HL-60/S4 treated with retinoic acid at 250 ng/mL for 4 days and 3 days (cell line): Measurements from ENCODE around the gene TAF5L.
"Not testable (repeated sequence)": the region's sequence is repeated elsewhere in the genome, so short reads cannot be mapped to it uniquely, and the experiment has no call there.

Source experiments
- in situ Hi-C: fragments of 300-500 bp; cut with MboI; formaldehyde crosslinking; loops from 2 replicates; pipeline ENCODE4 v1.7.0; 2022; ENCODE audit warnings: low sequenced_read_pairs

Gene TAF5L

DNA sequence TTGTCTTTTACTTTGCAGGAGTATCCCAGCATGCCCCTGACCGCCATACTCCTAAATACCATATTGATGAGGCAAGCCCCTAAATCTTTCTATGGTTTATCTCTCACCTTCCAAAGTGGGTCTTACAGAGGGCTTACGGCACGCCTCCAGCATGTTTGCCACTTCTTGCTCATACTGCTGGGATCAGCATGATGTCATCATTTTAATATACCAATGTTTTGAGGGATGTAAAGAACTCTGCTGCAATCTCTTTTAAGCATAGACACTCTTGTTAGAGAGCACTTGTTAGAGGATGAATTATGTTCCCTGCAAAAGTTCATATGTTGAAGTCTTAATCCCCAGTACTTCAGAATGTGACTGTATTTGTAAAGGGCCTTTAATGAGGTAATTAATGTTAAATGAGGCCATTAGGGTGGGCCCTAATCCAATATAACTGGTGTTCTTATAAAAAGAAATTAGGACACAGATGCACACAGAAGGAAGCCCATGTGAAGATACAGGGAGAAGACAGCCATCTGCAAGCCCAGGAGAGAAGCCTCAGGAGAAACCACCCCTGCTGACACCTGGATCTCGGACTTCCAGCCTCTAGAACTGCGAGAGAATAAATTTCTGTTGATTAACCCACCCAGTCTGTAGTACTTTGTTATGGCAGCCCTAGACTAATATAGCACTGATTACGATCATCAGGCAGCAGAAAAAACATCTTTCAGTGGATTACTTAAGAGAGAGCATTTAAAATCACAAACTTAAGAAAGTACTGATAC, 51.1 kb downstream of the TAF5L start:
- in situ Hi-C loops = no loop called here

DNA sequence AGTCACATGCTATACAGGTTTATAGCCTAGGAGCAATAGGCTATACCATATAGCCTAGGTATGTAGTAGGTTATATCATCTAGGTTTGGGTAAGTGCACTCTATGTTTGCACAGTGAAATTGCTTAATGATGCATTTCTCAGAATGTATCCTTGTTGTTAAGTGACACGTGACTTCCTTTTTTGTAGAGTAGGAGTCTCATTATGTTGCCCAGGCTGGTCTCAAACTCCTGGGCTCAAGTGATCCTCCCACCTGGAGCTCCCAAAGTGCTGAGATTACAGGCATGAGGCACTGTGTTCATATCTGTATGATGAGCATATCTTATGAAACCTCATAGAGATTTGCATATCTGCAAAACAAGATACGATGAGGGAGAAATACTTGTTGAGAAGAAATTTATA, 53.6 kb downstream of the TAF5L start:
- in situ Hi-C loops = no loop called here

DNA sequence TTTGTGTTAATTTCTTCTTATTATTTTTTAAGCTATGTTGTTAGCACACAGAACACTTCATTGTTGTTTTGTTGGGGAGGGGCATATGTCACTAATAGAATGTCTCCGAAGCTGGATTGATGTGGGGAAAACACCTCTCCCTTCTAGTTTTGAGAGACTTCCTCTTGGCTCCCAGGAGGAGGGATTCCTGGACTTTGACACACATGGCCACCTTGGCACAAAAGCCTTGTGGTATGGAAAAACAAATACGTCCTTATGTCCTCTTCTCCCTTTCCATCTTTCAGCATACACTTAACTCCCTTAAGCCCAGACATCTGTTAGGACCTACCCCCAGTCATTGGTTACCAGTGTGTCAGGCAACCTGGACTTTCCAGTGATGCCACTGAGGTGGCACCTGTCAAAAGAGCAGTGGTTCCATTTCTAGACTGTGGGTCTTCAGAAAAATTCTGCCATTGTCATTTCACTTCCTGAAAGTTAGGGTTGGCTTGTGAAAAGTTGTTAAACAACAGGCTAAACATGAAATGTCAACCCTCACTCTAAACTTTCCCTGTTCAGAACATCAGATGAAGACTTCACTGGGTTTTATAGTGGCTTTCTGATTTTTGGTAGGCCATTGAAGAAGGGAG, 54.9 kb downstream of the TAF5L start:
- in situ Hi-C loops = no loop called here

DNA sequence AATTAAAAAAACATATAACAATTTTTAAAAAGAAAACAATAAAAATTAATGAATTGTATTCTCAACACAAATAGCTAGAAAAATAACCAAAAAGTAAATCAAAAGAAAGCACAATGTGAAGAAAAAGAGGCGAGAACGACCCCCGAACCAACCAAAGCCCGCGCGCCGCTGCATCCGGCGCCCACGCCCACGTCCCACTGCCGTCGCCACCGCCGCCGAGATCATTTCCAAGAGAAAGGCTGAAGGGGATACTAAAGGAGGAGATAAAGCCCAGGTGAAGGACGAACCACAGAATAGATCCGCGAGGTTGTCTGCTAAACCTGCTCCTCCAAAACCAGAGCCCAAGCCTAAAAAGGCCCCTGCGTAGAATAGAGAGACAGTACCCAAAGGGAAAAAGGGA, 55.6 kb downstream of the TAF5L start:
- in situ Hi-C loops = no loop called here

DNA sequence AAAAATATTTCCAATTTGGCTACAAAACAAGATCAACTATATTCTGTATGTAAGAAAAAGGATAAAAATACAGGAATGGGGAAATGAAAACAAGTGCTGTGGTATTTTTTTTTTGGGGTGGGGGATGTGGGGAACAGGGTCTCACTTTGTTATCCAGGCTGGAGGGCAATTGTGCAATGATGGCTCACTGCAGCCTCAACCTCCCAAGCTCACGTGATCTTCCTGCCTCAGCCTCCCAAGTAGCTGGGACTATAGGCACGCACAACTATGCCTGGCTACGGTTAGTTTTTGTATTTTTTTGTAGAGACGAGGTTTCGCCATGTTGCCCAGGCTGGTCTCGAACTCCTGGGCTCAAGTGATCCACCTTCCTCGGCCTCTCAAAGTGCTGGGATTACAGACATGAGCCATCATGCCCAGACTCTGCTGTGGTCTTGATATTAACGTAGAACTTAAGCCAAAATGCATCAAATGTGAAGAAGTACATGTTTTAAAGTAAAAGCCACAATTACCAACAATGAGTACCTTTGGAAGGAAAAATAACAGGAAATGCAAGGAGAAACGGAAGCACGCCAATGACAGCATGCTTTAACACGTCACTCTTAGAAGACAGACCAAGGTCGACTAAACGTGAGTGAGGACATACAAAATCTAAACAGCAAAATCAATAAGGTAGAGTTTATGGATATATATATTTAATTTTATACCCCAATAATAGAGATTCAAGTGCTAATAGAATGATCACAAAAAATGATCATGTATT, 58.6 kb downstream of the TAF5L start:
- in situ Hi-C loops = no loop called here

DNA sequence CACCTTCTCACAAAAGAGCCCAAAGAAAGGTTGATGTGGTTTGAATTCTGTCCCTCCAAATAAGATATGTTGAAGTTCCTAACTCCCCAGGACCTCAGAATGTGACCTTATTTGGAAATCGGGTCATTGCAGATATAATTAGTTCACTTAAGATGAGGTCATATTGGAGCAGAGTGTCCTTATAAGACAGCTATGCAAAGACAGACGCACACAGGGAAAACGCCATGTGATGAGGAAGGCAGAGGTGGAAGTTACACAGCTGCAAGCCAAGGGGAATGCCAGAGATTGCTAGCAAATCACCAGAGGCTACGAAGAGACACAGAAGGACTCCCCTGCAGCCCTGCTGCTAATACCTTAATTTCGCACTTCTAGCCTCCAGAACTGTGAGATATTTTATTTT, 62.2 kb downstream of the TAF5L start:
- in situ Hi-C loops = no loop called here

DNA sequence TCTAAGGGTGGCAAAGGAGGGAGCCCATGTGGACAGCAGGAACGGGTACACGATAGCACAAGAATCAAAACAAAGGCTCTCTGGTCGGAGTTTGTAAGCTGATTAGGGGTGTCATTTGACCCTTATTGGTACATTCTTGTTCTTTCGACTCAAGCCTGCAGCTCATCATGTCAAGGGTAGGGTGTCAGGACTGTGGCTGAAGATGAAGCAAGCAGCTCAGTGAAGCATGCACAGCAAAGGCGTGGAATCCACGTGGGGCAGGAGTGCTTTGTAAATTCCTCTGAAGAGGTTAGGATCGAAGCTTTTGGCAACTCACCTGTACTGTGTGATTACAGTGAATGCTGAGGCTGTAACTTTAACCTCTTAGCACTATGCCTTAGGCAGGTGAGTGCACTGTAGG, 62.7 kb downstream of the TAF5L start:
- in situ Hi-C loops = no loop called here

DNA sequence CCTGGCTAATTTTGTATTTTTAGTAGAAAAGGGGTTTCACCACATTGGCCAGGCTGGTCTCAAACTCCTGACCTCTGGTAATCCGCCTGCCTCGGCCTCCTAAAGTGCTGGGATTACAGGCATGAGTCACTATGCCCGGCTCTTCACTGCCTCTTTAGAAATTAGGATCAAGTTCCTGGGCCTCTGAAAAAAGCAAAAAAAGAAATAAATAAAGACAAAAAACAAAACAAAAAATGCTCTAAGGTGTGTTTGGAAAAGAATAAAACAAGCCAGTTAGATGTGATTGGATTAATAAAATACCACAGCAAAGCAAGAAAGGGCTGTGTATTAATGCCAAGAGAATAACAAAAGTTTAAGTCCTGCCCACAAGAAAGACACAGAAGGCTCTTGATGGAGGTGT, 63.2 kb downstream of the TAF5L start:
- in situ Hi-C loops = no loop called here

DNA sequence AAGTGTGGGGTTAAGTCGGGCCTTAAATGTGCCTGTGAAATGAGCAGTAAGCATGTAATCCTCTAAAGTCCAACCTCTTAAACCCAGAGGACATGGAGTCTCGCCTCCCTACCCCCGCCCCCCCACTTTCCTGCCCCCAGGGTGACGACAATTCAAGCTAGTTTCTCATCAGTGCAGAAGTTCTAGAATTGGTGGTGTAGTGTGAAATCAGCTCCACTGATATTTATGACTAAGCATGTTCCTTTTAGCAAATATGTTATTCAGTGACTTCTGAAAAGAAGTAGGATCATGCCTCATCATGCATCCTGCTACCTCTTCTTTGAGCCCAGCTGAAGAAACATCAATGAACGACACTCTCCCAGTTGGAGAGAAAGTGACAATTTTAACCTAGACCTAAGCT, 64.8 kb downstream of the TAF5L start:
- in situ Hi-C loops = no loop called here

DNA sequence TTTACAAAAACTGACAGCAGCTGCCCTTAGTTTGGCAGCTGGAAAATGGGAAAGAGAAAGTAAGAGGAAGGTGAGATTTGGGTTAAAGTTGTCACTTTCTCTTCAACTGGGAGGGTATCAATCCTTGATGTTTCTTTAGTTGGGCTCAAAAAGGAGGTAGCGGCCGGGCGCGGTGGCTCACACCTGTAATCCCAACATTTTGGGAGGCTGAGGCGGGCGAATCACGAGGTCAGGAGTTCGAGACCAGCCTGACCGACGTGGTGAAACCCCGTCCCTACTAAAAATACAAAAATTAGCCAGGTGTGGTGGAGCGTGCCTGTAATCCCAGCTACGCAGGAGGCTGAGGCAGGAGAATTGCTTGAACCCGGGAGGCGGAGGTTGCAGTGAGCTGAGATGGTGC, 65.8 kb downstream of the TAF5L start:
- in situ Hi-C loops = not testable (repeated sequence)

DNA sequence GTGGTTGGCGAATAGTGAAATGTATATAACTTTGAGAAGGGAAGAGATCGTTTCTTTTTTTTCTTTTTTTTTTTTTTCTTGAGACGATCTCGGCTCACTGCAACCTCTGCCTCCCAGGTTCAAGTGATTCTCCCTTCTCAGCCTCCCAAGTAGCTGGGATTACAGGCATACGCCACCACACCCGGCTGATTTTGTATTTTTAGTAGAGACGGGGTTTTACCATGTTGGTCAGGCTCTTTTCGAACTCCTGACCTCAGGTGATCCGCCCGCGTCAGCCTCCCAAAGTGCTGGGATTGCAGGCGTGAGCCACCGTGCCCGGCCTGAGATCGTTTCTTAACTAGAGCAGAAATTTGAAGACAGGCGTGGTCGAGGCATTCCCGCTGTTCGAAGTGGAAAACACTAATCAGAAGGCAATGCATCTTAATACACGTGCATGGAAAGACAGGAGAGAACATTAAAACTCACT, 66.6 kb downstream of the TAF5L start:
- in situ Hi-C loops = not testable (repeated sequence)

DNA sequence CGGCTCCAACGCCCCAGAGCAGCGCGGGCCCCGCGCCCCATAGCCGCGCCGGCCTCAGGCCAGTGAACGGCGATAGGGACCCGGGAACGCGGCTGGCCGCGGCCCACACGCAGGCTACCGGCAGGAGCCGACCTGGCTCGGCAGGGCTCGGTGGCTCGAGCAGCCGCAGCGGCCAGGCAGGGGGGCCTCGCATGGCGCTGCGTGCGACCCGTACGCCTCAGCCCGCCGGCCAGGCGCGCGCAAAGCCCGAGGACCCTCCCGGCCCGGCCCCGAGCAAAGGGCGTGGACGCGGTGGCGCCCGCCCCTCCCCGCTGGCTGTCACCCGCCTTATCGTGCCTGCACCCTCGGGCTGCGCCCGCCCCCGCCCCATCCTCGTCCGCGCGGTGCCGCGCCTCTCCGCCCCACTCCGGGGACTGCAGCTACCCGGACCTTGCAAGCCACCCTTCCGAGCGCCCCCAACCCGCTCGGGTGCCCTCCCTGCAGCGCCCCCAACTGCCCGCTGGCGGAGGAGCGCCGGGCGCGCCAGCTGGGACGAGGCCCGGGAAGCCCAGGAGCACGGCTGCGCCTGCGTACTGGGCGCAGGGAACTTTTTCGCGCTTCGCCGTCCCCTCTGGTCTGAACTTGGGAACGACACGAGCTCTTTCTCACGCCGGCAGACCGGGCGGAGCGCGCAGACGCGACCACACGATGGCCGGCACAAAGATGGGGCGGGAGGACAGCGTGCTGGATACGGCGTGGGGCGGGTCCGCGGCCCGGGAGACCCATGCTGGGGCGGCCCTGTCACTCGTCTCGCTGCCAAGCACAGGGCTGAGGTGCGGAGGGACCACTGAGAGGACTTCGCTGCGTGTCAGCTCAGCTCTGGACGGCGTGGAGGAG, 67.2 kb downstream of the TAF5L start, which contains the start of gene ABCB10:
ABCB10 (minus strand) TSS at position 248 of the 876 bp plus-strand sequence; CDS start at position 193, 55 bp downstream.
- in situ Hi-C loops = no loop called here

DNA sequence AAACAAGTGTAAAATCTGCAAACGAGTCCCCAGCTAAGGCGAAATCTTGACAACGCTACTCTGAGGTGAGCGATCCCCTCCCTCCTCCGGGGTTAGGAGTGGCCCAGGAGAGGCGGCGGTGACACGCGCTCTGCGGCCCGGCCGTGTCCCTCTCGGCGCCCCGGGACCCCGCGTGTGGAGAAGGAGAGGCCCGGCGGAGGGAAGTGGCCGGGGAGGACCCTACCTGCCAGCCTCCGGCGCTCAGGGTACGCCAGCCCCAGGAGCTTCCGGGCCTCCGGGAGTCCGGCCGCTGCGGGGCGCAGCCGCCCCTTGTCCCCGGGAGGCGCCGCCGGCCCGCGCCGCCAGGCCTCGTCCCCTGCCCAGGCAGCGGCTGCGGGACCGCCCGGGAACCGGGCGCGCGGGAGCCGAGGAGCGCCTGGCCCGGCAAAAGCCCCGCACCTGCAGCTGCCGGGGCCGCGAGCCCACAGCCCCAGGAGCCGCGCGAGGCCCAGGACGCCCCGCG, 68.0 kb downstream of the TAF5L start:
- in situ Hi-C loops = no loop called here

DNA sequence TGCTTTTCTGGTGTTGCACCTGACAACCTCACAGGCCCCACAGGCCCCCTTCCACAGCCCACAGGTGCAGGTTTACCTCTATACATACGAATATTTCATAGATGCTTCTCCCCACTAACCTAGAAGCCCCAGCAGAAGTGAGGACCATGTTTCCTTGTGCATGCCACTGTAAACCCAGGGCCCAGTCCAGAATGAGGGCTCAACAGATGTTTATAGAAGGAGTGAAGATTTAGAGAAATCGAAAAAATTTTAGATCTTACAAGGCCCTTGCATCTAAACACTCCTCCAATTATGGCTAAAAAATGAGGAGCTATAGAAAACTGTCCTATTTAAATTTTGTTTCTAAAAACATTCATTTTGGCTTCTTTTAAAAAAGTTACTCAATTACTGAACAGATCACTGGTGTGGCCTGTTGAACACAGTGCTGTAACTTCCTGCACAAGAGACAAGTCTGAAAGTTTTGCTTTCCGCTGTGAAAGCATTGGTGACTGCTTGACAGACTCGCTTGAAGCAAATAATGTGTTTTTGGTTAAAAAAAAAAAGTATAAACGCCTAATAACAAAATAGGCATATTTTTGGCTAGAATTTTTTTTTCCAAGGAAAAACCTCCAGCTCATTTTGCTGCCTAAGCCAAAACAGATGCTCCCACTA, 68.6 kb downstream of the TAF5L start:
- in situ Hi-C loops = no loop called here

DNA sequence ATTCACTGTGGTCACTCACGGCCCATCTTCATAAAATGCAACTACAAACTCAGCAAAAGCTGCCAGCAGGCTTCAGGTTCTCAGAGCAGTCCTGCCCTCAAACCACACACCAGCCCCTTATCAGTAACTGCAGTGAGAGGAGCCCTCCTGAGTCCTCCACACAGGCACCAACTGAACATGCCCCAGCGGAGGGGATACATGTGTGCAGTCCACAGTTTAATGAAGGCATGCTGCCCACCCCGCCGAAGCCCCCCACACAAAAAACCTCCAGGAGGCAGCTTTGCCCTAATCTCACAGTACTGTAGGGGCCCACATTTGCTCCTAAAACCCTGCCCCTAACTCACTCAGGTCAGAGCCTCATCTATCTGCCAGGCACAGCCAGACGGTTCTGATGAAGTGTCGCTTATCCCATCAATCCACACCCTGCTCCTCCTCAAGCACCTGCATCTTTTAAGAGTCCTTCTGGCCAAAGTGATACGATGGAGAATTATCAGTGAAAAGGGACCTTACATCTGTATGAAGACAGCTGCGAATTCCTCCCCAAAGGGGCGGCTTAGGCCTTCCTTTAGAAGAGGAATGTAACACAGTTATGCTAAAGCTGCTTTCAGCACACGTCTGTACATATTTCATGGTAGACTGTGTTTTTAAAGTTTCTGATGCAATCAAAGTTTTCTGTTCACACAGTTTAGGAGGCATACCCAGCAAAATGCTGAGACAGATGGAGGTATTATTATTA, 70.9 kb downstream of the TAF5L start:
- in situ Hi-C loops = no loop called here

DNA sequence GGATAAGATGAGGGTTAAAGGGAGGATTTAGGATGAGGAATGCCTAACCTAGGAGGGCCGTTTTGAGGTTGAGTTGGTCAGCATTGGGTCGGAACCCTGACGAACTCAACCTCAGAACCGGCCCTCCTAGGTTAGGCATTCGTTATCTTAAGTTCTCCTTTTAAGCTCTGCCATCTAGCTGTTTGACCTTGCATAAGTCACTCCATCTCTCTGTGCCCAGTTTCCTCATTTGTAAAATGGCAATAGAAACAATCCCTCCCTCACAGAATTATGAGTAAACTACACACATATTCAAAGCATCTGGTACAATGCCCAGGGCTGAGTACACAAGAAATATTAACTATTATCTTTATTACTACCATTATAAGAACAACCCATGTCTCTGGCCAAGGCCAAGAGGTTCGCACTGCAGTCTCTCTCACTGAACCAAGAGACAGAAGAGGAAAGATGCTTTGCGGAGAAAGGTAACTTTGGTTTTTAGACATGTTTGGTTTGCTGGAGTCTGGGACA, 72.2 kb downstream of the TAF5L start:
- in situ Hi-C loops = no loop called here

DNA sequence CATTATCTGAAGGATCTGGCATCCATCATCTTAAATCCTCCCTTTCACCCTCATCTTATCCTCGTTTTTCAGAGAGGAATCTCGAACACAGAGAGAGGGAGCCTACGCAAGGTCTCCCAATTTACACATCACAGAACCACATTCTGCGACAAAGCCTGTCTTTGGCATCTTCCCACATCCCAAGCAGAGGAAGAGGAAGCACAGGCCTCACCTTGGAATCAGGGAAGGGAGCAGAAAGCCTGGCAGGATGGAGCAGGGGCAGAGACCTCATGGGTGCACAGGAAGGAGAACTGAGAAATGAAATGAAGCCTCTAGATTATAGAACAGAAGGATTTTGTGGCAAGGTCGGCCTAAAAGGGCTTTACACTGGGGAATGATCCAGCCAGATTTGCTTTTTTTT, 73.2 kb downstream of the TAF5L start:
- in situ Hi-C loops = no loop called here

DNA sequence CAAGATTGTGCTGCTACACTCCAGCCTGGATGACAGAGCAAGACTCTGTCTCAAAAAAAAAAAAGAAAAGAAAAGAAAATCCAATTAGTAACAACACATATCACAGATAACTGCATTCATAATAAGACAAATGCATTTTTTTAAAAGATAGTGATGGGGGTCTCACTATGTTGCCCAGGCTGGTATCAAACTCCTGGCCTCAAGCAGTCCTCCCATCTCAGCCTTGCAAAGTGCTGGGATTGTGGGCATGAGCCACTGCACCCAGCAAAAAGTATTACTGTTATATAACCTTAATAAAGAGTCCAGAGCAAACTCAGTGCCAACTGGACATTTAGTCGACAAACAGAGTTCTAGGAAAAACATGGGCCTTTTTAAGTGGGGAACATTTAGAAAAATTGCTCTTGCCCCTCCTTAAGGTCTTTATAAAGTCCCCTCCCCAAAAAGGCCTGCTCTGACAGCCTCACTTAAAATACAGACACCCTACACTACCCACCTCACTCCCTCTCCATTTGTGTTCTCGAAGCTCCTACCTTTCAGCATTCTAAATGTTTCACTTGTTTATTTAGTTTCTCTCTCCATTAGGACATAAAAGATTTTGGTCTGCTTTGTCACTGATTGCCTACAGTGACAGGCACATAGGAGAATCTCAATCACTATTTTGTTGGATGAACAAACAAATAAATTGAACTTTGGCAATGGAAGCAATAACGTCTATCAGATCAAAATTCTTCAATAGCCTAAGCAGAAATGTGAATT, 74.9 kb downstream of the TAF5L start:
- in situ Hi-C loops = no loop called here

DNA sequence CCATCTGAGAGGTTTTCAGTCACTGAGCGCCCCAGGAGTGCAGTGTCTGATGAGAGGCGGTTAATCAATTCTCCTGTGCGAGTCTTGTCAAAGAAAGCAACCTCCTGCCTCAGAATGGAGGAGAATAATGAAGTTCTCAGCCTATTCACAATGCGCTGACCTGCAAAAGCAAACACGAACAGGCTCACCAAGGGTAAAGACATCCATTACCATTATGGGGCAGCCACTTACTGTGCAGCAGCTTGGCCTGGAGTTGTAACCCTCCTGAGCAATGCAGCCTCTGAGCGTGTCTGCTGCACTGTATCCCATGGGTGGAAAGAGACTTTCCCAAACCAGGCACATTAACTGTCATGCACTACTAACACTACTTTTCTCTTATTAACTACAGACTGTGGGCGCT, 78.4 kb downstream of the TAF5L start:
- in situ Hi-C loops = no loop called here
